DLD1 (cell line): ENCODE measurements around the gene PRKCE.
"Not testable (repeated sequence)": the region's sequence is repeated elsewhere in the genome, so short reads cannot be mapped to it uniquely, and the experiment has no call there.

Experiments used
- in situ Hi-C: cut with HindIII; loops from 2 replicates; pipeline ENCODE4 v1.10.0; 2017; ENCODE audit warnings: low sequenced_read_pairs

PRKCE gene

DNA sequence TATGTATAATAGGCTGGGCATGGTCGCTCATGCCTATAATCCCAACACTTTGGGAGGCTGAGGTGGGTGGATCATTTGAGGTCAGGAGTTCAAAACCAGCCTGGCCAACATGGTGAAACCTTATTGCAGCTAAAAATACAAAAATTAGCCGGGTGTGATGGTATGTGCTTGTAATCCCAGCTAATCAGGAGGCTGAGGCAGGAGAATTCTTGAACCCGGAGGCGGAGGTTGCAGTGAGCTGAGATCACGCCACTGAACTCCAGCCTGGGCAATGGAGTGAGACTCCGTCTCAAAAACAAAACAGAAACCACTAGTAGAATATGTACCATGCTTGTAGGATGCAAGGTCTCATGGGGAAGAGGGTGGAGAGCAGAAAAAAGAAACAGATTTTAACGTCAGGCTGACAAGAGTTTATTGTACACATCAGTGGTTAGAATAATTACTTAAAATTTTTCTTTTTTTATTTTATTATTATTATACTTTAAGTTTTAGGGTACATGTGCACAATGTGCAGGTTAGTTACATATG, 44.1 kb downstream of the PRKCE start:
- in situ Hi-C loops = not testable (repeated sequence)

DNA sequence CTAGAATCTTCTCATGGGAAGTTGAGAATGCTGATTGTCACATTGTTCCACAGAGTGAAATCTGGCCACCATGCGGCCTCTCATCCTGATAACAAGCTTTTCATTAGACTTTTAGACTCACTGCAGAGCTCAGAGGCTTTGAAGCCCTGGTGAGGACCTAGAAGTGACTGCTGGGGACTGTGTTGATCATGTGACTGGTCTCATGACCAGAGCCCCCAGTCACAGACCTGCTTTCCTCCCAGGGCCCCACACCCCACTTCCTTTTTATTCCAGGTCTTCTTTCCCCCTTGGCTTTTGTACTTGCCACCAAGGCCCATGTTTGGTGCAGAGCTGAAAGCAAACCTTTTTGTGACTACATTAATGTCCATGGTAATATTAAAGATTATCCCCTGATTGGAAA, 45.2 kb downstream of the PRKCE start:
- in situ Hi-C loops = no loop called here

DNA sequence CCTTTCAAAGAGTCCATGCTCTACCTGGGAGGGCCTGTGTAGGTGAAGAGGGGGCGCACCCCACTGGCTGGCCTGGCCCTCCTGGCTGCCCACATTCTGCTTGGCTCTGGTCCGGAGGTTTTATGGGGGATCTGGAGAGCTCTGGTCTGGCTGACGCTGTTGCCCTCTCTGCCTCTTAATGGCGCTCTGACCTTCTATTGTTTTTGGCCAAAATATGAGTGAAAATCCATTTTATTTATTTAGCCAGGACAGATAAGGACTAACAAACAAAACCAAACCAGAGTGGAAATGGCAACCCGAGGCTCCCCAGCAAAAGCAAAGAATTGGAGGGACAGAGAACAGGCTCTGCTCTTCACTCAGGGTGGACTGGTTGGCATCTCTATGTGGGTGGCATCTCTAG, 45.7 kb downstream of the PRKCE start:
- in situ Hi-C loops = no loop called here

DNA sequence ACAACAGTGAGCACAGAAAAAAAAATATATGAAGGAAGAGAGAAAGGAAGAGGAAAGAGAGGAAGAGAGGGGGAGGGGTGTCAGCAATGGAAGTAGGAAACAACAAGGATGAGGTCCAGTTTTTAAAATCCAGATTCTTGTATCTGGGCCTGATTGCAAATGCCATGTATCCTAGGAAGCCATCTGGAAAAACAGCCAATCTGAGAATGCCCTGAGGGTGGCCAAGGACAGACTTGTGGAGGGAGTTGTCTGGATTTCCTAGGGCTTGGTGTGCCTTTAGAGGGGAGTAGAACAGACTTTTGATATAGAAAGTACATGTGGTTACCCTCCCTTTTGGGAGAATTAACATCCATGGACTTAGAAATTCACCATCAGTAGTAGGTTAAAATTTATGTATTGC, 47.1 kb downstream of the PRKCE start:
- in situ Hi-C loops = no loop called here

DNA sequence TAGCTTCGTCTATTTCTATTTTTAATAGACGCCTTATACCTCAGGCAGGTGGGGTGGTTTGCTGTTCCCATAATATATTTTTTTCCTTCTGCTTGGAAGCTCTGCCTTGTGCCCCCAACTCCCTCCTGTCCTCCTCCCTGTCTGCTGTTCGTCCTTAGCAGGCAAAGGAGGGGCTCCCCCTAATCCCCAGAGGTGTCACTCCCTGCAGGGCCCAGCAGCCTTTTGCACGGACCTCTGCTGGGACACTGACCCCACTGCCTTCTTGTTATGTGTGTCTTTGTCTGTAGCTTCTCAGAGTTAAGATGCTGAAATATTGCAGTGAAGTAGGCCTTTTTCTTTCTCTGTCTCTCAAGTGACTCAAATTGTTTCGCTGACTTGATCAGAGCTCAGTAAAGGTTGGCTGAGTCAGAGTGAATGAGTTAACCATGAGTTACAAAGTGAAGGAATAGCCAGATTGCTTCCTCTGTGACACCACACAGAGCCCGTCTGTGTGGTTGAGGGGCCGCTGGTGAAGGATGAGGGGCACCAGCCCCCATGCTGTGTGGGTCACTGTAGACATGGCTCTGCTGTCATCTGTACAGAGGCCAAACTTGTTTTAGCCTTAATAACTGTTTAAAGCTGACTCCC, 47.7 kb downstream of the PRKCE start:
- in situ Hi-C loops = no loop called here

DNA sequence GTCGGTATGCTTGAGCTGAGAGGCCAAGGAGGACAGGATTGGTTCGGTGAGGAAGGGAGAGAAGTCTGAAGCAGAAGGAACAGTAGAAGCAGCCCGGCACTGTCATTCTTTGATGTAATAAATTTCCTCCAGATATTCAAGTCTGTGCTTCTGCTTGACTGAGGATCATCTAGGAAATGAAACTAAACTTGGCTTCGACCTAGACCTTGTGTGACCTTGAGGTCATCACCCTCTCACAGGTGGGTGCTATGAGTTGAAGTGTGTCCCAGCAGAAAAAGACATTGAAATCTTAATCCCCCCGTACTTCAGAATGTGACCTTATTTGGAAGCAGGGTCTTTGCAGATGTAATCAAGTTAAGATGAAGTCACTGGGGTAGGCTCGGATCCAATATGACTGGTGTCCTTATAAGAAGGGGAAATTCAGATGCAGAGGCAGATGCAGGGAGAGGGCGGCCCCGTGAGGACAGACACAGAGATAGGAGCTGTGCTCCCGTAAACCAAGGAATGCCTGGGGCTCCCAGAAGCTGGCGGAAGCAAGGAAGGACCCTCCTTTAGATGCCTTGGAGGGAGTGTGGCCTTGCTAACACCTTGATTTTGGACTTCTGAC, 49.0 kb downstream of the PRKCE start:
- in situ Hi-C loops = no loop called here

DNA sequence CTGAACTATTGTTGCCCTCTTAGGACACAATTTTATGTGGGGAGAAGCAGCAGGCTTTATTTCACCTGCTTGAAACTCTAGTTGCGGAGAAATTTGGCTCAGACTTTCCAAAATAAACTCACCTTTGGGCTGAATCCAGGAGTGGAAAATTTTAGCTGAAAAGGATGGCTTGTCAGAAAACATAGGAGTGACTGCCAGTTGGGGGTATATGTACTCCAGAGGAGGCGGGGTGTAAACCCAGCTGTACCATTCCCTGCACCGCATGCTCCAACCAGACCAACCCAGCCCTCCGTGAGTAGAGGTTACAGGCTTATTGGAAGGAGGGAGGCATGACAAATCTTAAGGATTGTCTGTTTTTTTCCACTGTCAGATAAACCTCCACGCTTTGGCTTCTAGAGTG, 53.8 kb downstream of the PRKCE start:
- in situ Hi-C loops = loop anchor here (5.0 kb wide), 1 partner anchor 57 kb away; no protein-coding TSS in a partner anchor

DNA sequence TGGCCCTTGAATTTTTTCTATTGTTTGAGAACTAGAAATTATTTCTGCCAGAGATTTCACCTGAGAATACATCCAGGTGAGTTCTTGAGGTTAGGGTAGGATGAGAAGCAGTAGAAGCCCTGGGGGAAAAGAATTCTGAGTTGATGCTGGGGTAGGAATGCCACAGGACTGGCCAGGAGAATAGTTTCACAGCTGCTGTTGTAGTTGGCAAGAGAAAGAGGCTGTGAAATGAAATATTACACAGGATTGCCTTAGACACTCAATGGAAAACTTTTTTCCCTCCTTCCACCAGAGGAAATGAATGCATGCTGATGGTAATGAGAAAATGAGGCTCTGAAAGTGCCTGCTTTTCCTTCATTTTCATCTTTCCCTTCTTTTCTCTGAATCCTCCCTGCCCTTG, 54.6 kb downstream of the PRKCE start:
- in situ Hi-C loops = loop anchor here (5.0 kb wide), 1 partner anchor 56 kb away; no protein-coding TSS in a partner anchor

DNA sequence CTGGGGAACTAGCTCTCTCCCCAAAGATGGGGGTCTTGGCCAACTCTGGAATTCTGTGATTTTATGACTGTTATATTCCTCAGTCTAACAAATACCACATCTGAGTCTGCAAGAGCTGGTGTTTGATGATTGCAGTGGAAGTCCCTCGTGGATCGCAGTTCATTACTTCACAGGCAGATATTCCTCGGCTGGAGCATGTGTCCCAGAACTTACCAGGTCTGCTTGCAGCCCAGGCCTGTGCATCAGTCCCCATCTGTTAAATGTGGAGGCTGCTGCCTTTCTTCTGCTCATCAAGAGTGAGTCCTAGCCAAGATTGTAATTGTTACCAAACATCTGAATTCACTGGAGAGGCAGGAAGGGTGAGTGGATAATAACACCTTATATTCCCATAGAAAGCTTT, 55.5 kb downstream of the PRKCE start:
- in situ Hi-C loops = loop anchor here (5.0 kb wide), 1 partner anchor 55 kb away; no protein-coding TSS in a partner anchor

DNA sequence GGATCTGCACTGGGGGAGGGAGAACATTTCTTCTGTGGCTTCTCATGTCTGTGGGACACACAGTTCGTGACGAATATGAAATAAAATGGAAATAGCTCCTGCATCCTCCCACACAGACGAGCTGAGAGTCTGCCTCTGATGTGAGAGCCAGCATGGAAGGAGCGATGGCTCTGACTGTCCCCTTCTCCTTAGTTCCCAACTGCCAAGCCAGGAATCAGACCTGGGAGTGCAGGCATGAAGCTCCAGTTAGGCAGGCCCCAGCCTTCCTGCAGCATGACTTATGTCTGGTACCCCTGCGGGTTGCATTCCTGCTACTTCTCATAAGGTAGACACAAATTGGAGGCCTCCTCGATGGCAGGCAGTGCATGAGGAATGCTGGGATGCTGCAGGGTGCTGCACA, 56.2 kb downstream of the PRKCE start:
- in situ Hi-C loops = loop anchor here (5.0 kb wide), 1 partner anchor 55 kb away; no protein-coding TSS in a partner anchor

DNA sequence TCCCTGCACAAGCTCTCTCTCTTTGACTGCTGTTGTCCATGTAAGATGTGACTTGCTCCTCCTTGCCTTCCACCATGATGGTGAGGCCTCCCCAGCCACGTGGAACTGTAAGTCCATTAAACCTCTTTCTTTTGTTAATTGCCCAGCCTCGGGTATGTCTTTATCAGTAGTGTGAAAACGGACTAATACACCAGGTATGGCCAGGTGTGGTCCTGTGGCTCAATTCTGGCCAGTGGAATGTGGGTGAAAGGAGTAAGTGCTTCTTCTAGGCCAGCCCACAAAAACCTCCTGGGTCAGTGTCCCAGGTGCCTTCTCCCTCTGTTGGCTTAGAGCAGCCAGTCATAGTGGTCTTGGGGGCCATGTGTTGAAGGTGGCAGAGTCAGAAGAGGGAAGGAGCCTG, 57.0 kb downstream of the PRKCE start:
- in situ Hi-C loops = loop anchor here (5.0 kb wide), 1 partner anchor 54 kb away; no protein-coding TSS in a partner anchor

DNA sequence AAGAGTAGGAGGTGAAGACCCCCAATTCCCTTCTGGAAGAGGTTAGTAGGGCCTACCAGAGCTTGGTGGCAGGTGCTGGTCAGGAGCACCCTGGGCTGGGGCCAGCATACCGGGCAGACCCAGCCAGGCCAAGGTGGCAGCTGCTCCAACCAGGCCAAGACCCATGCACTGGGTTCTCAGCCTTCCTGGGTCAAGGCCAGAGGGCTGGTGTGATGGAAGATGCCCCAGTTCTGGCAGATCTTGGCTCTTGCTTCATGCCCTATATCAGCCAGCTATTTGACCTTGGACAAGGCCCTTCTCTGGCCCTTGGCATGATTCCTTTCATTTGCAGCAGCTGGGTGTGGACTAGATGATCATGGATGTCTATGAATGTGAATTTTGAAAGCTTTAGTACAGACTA, 57.7 kb downstream of the PRKCE start:
- in situ Hi-C loops = loop anchor here (5.0 kb wide), 1 partner anchor 53 kb away; no protein-coding TSS in a partner anchor

DNA sequence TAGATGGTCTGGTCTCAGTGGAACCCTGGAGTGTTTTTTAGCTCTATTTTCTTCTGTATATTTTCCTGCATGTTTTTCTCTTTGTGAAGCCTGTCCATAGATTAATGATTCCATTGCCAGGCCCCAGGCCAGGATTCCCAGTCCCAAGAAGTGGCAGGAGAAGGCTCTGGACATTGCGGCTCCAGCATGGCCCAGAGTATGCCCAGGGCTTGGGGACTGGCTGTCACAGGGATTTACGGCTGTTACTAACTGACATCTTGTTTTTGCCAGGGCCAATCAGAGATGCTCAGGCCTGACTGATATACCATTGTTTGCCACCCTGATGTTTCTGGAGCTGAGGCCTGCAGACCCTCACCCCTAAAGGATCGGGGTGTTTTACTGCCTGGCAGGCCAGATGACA, 59.0 kb downstream of the PRKCE start:
- in situ Hi-C loops = no loop called here

DNA sequence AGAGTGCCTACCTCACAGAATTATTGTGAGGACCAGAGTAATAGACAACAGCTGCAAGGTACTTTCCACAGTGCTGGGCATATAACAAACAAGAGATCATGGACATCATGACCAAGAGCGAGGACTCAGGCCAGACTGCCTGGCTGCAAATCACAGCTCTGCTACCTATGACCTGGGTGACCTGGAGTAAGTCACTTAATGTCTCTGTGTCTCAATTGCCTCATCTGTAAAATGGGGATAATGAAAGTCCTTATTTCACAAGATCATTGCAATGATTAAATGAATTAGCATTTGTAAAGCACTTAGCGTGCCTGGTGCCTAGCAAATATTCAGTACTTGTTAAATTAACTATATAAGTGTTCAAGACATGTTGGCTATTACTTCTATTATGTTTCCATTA, 59.7 kb downstream of the PRKCE start:
- in situ Hi-C loops = no loop called here

DNA sequence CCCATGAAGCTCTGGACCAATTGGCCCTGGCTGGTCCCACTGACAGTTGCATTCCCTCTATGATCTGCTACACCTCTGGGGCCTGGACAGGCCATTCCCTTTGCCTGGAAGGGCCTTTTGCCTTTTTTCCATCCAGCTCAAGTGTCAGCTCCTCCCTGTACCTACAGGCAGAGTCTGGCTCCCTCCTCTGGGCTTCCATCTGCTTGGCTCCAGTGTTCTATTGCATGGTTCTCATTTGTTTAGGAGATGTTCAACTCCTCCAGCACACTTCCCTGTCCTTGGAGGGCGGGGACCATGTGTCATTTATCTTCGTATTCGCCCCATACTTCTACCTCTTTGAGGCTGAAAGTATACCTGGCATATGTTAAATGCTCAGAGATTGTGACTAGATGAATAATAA, 61.1 kb downstream of the PRKCE start:
- in situ Hi-C loops = no loop called here

DNA sequence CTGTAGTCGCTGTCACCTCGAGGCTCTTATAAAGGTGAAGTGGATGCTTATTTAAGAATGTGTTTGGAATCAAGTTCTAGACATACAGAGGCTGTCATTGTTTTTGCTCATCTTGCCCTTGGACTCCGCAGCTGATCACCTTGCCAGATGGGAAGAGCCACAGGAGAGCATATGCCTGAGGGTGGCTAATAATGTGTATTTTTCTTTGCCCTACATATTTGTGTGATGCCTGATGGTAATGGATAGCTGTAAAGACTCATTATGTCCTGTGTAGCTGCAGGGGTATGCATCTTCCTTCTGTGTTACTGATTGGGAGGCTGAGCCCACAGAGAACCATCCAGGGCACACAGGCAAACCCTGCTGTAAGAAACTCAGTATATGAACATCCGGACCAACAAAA, 61.7 kb downstream of the PRKCE start:
- in situ Hi-C loops = no loop called here

DNA sequence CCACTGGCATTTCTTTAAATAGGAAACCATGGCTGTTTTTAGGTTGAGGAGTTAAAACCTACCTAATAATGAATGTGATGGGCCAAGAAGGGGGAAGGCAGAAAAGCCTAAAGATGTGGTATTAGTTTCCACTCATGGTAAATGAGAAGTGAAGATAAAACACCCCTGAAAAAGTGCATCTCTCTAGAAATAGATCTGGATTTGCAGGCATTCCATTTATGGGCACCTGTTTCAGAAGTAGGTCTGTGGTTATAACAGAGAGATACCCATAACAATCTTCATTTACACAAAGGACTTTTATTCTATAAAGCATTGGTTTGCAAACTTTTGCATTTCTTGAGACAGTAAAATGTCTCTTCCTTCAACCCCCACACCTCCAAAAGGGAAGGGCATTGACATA, 62.1 kb downstream of the PRKCE start:
- in situ Hi-C loops = no loop called here

DNA sequence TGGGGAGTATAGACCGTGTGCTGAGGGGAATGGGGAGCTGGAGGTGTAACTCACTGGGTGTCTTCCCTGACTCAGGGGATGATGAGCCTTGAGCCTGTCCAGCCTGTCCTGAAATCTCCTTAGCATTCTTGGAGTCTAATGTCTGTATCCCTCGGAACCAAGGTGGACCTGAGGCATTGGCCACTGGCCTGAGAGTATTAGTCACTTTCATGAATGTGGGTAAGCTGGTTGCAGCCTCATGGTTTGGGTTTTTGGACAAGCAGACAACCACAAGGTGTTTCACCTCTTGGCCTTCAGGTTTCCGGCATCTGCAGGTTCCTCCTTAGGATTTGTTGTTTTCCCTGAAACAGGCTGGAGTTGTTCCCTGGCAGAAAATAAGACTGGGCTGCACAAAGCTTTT, 63.2 kb downstream of the PRKCE start:
- in situ Hi-C loops = no loop called here

DNA sequence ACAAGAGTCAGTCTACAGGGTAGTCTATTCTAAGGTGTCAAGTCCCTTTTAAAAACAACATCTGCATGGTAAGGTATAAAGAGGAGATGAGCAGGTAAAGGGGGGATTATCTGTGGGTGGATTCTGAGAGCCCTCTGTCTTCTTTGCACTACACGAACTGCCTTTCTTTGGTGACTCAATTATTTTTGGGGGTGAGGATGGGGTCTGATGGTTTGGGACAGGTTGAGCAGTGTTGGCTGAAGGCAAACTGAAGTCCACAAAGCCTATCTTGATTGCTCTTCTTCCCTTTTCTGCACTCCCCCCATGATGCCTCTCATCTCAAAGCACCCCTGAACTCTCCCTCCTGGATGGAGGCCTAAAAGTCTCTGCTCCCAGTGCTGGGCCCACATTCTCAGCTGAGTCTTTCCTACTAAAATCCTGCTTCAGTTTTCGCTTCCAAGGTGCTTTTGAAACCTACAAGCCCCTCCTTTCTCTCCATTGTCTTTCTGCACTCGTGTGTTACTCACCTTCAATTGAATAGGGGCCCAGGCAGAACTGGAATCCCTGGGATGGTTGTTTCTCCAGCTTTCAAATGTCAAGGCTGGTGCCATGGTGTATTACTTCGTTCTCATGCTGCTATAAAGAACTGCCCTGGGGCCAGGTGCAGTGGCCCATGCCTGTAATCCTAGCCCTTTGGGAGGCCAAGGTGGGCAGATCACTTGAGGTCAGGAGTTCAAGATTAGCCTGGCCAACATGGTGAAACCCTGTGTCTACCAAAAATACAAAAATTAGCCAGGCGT, 64.3 kb downstream of the PRKCE start:
- in situ Hi-C loops = no loop called here

DNA sequence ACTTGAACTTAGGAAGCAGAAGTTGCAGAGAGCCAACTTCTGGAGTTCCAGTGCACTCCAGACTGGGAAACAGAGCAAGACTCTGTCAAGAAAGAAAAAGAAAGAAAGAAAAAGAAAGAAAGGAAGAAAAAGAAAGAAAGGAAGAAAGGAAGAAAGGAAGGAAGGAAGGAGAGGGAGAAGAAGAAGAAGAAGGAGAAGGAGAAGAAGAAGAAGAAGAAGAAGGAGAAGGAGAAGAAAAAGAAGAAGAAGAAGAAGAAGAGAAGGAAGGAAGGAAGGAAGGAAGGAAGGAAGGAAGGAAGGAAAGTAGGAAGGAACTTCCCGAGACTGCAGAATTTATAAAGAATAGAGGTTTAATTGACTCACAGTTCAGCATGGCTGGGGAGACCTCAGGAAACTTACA, 65.0 kb downstream of the PRKCE start:
- in situ Hi-C loops = not testable (repeated sequence)

DNA sequence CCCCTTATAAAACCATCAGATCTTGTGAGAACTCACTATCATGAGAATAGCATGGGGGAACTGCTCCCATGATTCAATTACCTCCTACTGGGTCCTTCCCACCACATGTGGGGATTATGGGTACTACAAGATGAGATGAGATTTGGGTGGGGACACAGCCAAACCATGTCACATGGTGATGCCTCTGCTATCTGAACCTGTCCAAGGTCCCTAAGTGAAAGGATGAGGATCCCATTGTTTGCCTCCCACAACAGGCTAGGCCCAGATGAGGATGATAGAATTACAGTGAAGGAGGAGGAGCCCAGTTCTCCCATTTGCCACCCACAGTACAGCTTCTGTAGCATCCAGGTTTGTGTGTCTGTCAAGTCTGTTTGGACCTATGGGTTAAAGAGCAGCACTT, 65.4 kb downstream of the PRKCE start:
- in situ Hi-C loops = no loop called here

DNA sequence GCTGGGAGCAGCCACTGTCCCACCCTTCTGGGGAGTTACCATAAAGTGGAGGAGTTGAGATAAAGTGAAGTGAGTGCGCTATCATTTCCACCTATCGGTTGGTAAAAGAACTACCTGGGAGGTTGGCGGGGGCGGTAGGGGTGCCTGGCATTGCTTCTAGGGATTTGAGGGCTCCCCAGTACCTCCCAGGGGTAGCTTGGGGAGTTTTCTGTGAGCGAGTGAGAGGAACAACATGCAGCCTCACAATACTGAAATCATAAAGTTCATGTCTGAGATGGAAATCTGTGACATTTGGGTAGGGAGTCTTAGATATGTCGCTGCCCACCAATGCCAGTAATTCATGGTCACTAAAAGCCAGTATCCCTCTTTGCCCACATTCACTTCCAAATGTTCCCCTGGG, 68.7 kb downstream of the PRKCE start:
- in situ Hi-C loops = no loop called here
